ENCODE data around the gene IPO7. TPM values are rescaled to one million over a fixed set of nuclear protein-coding genes. Genes with fewer than 3 reads are reported as not detected.
A peak's percentile ranks its signal among the peaks of the same experiment; 100 is the strongest.
"Not testable (repeated sequence)": the region's sequence is repeated elsewhere in the genome, so short reads cannot be mapped to it uniquely, and the experiment has no call there.

The IPO7 gene
- total RNA-seq, 2 donors from 2014 or later = 90.6 to 188 TPM

DNA sequence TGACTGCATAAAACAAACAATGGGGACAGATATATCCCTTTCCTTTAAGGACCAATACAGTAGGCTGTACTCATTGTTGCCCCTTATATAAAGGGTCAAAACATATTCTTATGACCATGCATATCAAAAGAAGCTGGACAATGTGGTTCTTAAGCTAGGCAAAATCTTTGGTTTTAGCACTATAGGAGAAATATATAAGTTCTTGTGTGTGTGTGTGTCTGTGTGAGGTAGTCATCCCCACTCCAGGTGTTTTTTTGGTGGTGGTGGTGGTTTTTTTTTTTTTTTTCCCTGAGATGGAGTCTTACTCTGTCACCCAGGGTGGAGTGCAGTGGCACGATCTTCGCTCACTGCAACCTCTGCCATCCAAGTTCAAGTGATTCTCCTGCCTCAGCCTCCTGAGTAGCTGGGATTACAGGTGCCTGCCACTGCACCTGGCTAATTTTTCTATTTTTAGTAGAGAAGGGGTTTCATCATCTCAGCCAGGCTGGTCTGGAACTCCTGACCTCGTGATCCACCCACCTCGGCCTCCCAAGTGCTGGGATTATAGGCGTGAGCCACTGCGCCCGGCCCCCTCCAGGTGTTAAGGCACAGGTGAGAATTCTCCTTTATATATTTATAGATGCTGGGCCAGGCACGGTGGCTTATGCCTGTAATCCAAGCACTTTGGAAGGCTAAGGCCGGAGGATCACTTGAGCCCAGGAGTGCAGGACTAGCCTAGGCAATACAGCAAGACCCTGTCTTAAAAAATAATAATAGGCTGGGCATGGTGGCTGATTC lies 64.3 kb downstream of the IPO7 start:
- DNase-seq (ENCODE audit: low spot score) (no peak), ATAC-seq (ENCODE audit: insufficient number of reproducible peaks, low FRiP score, low read depth) (no peak)
- Histone ChIP-seq H3K4me1 (ENCODE audit: control insufficient read depth in 1 of 2, low read depth in 2 of 2) (no peaks in the 10 kb centered on the region), H3K9me3 (peaks cover 8% of the 10 kb centered on the region), H3K27ac (no peak overlapping the region), H3K27me3 (replicated peaks; ENCODE audit: insufficient read depth) (no peaks in the 10 kb centered on the region), H3K4me3 (no peak overlapping the region), H3K36me3 (peaks cover 3% of the 10 kb centered on the region)
- TF ChIP-seq, protein P1, sequence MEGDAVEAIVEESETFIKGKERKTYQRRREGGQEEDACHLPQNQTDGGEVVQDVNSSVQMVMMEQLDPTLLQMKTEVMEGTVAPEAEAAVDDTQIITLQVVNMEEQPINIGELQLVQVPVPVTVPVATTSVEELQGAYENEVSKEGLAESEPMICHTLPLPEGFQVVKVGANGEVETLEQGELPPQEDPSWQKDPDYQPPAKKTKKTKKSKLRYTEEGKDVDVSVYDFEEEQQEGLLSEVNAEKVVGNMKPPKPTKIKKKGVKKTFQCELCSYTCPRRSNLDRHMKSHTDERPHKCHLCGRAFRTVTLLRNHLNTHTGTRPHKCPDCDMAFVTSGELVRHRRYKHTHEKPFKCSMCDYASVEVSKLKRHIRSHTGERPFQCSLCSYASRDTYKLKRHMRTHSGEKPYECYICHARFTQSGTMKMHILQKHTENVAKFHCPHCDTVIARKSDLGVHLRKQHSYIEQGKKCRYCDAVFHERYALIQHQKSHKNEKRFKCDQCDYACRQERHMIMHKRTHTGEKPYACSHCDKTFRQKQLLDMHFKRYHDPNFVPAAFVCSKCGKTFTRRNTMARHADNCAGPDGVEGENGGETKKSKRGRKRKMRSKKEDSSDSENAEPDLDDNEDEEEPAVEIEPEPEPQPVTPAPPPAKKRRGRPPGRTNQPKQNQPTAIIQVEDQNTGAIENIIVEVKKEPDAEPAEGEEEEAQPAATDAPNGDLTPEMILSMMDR (IDR thresholded peaks at IDR 0.05) = no peak

DNA sequence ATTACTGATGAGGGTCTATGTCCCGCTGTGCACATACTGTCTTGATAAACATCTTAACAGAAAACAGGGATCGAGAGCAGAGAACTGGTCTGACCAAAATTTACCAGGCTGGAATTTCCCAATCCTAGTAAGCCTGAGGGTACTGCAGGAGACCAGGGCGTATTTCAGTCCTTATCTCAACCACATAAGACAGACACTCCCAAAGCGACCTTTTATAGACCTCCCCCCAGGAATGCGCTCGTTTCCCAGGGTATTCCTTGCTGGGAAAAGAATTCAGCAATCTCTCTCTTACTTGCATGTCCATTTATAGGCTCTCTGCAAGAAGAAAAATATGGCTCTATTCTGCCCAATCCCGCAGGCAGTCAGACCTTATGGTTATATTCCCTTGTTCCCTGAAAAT lies 67.6 kb downstream of the IPO7 start:
- DNase-seq (ENCODE audit: low spot score); H3K27ac ChIP-seq; ATAC-seq (ENCODE audit: insufficient number of reproducible peaks, low FRiP score, low read depth); H3K36me3 ChIP-seq; H3K9me3 ChIP-seq; H3K27me3 ChIP-seq (replicated peaks; ENCODE audit: insufficient read depth); H3K4me3 ChIP-seq; H3K4me1 ChIP-seq (ENCODE audit: control insufficient read depth in 1 of 2, low read depth in 2 of 2): not testable (repeated sequence)

DNA sequence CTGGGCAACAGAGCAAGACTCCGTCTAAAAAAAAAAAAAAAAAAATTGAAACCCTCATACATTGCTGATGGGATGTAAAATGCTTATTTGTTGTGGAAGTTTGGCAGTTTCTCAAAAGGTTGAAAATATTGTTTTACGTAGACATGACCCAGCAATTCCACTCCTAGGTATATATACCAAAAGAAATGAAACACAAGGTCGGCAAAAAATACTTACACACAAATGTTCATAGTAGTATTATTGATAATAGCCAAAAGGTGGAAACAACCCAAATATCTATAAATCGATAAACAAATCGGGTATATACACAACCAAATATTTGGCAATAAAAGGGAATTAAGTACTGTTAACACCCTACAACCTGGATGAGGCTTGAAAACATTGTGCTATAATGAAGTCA lies 71.3 kb downstream of the IPO7 start:
- ATAC-seq (ENCODE audit: insufficient number of reproducible peaks, low FRiP score, low read depth) = no peak
- no peak for DNase-seq (ENCODE audit: low spot score)
- Histone ChIP-seq H3K36me3 (no peaks in the 10 kb centered on the region), H3K27ac (no peak overlapping the region), H3K4me3 (no peak overlapping the region), H3K4me1 (ENCODE audit: control insufficient read depth in 1 of 2, low read depth in 2 of 2) (peaks cover 0 to 6% of the 10 kb centered on the region in 2 donors), H3K9me3 (peaks cover 8% of the 10 kb centered on the region), H3K27me3 (replicated peaks; ENCODE audit: insufficient read depth) (no peaks in the 10 kb centered on the region)
- TF ChIP-seq, protein P1 (IDR thresholded peaks at IDR 0.05) = no peak

DNA sequence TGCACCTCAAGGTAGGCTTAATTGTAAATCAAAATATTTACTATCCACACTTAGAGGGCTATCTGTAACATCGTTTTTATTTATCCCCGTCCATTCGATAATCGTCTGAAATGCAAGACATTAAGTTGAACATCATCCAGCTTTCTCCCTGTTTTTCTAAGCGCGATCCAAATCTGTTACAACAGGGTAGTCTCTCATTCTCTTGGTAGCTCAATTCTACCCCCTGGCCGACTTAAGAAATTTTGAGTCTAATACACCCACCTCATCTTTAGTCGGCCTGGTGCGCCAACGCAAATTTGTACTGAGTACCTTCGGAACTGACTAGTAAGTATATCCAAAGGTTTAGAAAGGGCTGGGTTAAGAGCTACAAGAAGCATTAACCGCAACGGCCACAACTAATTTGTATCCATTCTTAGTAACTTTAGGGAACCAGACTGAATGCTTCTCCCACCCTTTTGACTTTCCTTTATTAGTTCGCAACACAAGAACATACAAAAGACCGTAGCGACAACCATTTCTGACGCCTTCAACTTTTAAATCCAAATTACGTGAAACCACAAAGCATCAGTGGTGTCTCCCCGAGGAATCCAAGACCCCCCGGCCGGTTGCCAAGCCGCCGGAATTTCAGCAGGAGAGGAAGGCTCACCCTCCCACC lies 75.3 kb downstream of the IPO7 start:
- peaks cover 6 to 21% of the 10 kb centered on the region in 2 donors for H3K4me1 ChIP-seq (ENCODE audit: control insufficient read depth in 1 of 2, low read depth in 2 of 2)
- ATAC-seq (ENCODE audit: insufficient number of reproducible peaks, low FRiP score, low read depth) = no peak
- DNase-seq (ENCODE audit: low spot score) = no peak
- H3K27me3 ChIP-seq (replicated peaks; ENCODE audit: insufficient read depth) = no peaks in the 10 kb centered on the region
- no peaks in the 10 kb centered on the region for H3K36me3 ChIP-seq
- TF ChIP-seq, protein P1 (IDR thresholded peaks at IDR 0.05) = no peak
- H3K4me3 ChIP-seq = peak overlapping the region; percentile 78
- no peaks in the 10 kb centered on the region for H3K9me3 ChIP-seq
- peak overlapping the region; percentile 92 to 98 for H3K27ac ChIP-seq

DNA sequence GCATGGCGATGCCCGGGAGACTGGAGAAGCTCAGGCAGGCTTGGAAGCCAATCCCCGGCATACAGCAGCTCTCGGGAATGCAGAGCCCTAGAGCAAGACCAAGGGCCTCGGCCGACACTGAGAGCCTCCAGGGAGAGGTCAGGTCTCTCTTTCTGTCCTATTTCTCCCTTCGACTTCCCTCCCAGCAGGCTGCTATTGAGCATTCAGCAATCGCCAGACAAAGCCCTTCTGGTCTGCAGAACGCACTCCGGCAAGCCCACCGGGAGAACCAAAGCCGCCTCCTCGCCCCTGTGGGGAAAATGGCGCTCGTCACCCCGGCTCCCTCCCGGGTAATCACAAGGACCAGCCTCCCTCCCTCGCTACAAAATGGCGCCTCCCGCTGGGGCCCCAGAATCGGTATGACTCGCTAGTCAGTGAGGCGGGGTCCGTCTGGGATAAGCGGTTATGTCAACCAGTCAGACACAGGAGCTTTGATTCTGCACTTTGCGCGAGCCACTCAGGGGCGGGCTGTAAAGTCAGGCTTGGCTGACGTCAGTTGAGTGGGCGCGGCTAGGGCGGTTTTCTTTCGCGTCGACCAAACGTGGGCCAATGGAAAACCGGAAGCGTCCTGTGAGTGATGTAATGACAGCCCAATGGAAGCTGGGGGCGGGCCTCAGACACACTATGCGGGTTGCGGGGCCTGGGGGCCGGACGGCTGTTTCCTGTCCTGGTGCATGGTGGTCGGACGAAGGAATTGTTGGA lies 76.0 kb downstream of the IPO7 start, which contains the start of gene ZNF143:
ZNF143 (plus strand) TSS at position 691 of the 741 bp plus-strand sequence. CDS start 10,297 bp downstream, outside the sequence.
- peak; percentile 98 for ATAC-seq (ENCODE audit: insufficient number of reproducible peaks, low FRiP score, low read depth)
- TF ChIP-seq, protein P1 (IDR thresholded peaks at IDR 0.05) = peak; percentile 3

More for the DNA sequence above, 76.0 kb downstream of the IPO7 start, which contains the start of gene ZNF143:
- Histone ChIP-seq H3K27ac (peak within 1 kb of the TSS; percentile 99 to 100), H3K9me3 (no peaks in the 10 kb centered on the region), H3K36me3 (no peaks in the 10 kb centered on the region), H3K27me3 (replicated peaks; ENCODE audit: insufficient read depth) (no peaks in the 10 kb centered on the region), H3K4me1 (ENCODE audit: control insufficient read depth in 1 of 2, low read depth in 2 of 2) (peaks cover 6 to 21% of the 10 kb centered on the region in 2 donors), H3K4me3 (peak within 1 kb of the TSS; percentile 85)
- DNase-seq (ENCODE audit: low spot score) = peak; percentile 99
